Vagina (tissue), 2 donors: Measurements from ENCODE around the gene CAMK1G.

Experiments
- CTCF ChIP-seq, 3 experiments: fragments of 450-650 bp in 2 of 3; fragments of 200-600 bp in 1 of 3; sonication (generic) in 1 of 3; IDR thresholded peaks; one replicate each; pipeline ENCODE4 v1.5.1; 2017 to 2019; ENCODE audit warnings: antibody characterized with exemption in 3 of 3, mild to moderate bottlenecking in 2 of 3, moderate library complexity in 2 of 3
- POLR2A ChIP-seq, 2 donors: fragments of 450-650 bp; IDR thresholded peaks; one replicate each; pipeline ENCODE4 v1.6.1; 2017; ENCODE audit warnings: antibody characterized with exemption in 2 of 2, mild to moderate bottlenecking in 2 of 2, moderate library complexity in 2 of 2

GRCh38 chr1:209650454-209650853, 66.9 kb downstream of the CAMK1G start:
- no peak for TF ChIP-seq CTCF (IDR thresholded peaks at IDR 0.05)
- no peak for TF ChIP-seq POLR2A (IDR thresholded peaks at IDR 0.05)
